Ramos (cell line): Measurements from ENCODE around the gene FERMT1.

ENCODE experiments used
- in situ Hi-C: fragments of 300-500 bp; cut with MboI; formaldehyde crosslinking; loops from one replicate; pipeline ENCODE4 v1.14.3; 2022; ENCODE audit warnings: low sequenced_read_pairs; ENCODE audit not compliant: unreplicated experiment

Gene FERMT1, protein sequence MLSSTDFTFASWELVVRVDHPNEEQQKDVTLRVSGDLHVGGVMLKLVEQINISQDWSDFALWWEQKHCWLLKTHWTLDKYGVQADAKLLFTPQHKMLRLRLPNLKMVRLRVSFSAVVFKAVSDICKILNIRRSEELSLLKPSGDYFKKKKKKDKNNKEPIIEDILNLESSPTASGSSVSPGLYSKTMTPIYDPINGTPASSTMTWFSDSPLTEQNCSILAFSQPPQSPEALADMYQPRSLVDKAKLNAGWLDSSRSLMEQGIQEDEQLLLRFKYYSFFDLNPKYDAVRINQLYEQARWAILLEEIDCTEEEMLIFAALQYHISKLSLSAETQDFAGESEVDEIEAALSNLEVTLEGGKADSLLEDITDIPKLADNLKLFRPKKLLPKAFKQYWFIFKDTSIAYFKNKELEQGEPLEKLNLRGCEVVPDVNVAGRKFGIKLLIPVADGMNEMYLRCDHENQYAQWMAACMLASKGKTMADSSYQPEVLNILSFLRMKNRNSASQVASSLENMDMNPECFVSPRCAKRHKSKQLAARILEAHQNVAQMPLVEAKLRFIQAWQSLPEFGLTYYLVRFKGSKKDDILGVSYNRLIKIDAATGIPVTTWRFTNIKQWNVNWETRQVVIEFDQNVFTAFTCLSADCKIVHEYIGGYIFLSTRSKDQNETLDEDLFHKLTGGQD

DNA sequence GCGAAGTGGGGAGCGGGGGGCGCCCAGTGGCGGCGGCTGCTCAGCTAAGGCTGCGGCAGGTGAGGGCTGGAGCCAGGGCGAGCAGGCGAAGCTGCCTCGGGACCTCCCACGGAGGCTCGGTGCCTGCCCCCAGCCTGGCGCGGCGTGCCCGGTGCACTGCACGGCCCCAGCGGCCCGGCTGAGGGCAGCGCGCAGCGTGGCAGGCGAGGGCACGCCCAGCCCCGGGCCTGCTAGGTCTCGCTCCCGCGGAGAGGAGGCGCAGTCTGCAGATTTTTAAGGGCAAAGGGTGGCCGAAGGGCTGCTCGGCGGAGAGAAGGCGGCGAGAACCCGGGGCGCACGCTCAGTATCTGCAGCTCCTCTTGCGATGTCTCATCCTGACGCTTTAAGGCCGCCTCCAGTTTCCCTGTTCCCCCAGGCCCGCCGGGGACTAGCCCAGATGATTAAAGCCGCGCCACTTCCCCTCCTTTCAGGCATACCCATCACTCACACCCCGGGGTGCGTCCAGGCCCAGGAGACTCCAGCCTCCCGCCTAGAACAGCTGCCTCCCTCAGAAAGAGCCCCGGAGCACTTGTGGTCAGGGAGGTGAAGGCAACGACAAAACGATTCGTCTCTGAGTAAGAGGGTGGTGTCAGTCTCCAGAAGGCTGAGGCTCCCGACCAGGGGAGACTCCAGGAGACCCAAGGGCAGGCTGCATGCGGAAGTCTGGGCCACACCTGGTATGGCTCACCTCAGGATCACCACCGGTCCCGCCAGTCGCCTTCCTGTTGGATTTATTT, at the start of gene FERMT1:
Gene FERMT1 (minus strand): TSS at position 158 of the 776 bp plus-strand sequence. CDS start 3,476 bp downstream, outside the sequence.
- in situ Hi-C loops: no loop called here

GRCh38 chr20:6169251-6169650, 46.4 kb upstream of the FERMT1 start:
- in situ Hi-C loops: no loop called here

GRCh38 chr20:6168204-6168603, 45.4 kb upstream of the FERMT1 start:
- in situ Hi-C loops: no loop called here

DNA sequence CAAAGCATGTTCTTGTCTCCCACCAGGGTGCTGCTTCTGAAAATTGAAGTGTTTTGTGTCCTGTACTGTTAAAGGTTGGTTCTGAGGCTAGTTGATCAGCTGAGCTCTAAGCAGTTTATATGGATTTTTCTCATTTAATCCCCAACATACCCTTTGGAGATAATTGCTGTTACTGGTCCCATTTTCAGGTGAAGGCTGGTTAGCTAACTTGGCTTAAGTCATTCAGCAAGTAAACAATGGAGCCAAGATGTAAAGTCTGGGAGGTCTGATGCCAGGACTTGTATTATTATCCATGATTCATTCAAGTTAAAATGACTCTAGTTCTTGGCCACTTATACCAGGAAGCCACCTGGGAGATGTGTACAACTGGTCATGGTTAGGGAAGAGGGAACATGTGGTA, 42.5 kb upstream of the FERMT1 start:
- in situ Hi-C loops: no loop called here

GRCh38 chr20:6164421-6165341, 41.9 kb upstream of the FERMT1 start:
- in situ Hi-C loops: no loop called here

DNA sequence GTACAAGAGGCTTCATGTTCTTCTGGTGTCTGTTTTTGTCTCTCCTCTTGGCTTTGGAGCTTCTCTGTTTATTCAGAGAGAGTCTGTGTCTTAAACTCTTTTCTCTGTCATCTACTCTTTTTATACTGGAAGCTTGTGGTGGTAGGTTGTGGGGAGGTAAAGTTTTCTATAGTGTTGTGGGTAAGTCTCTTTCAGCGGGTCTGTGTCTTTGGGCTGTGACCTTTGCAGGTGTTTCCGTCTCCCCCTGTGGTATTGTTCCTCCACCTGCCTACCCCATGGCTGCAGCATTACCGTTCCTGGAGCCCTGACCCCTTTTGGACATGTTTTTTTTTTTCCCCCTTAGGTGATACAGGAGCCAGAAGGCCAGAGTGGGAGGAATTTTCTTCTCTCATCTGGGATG, 37.9 kb upstream of the FERMT1 start:
- in situ Hi-C loops: no loop called here

GRCh38 chr20:6157345-6157744, 34.5 kb upstream of the FERMT1 start:
- in situ Hi-C loops: no loop called here

DNA sequence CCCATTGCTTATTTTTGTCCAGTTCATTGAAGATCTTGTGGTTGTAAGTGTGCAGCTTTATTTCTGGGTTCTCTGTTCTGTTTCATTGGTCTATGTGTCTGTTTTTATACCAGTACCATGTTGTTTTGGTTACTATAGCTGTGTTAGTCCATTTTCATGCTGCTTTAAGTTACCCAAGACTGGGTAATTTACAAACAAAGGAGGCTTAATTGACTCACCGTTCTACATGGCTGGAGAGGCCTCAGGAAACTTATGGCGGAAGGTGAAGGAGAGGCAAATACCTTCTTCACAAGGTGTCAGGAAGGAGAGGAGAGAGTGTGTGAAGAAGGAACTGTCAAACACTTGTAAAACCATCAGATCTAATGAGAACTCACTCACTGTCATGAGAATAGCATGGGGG, 29.9 kb upstream of the FERMT1 start:
- in situ Hi-C loops: no loop called here

GRCh38 chr20:6148073-6148472, 25.2 kb upstream of the FERMT1 start:
- in situ Hi-C loops: no loop called here

- in situ Hi-C loops: no loop called here
Observed at GRCh38 chr20:6142348-6142993, 19.6 kb upstream of the FERMT1 start.

DNA sequence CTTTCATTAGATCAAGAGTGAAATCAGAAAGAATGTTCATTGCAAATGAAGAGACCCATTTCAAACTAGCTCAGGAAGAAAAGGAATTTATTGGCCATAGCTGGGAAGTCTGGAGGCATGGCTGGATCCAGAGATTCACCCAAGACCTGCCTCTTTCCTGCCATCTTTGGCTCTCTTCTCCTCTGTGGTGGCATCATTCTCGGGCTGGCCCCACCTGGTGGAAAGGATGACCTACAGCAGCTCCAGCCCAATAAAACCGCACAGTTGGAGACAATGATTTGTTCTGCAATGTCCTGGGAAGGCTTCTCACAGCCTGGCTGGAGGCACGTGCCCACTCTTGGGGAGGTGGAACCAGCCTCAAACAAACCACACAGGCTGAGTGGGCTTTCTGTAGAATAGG, 18.1 kb upstream of the FERMT1 start:
- in situ Hi-C loops: no loop called here

- in situ Hi-C loops: no loop called here
Observed at GRCh38 chr20:6135347-6135746, 12.5 kb upstream of the FERMT1 start.

DNA sequence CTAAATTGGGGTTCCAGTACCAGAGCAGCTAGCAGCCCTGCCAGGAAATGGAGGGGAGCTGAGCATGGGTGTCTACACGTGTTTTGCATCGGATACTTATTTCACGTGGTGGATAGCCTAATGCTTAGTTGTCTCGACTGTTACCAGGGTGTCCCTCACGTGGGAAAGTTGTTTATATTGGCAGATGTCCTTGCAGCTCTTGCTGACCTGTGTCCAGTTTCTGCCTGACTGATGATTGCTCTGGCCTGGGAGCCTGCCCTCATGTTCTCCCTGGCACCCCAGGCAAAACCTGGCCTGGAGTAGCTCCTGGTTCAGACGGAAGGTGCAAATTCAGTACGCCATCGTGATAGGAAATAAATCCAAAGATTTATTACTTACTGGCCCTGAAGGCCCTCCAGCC, 11.8 kb upstream of the FERMT1 start:
- in situ Hi-C loops: no loop called here

- in situ Hi-C loops: no loop called here
Observed at GRCh38 chr20:6130045-6130444, 7.2 kb upstream of the FERMT1 start.

- in situ Hi-C loops: no loop called here
Observed at GRCh38 chr20:6127825-6128224, 5.0 kb upstream of the FERMT1 start.

GRCh38 chr20:6126846-6127245, 4.0 kb upstream of the FERMT1 start:
- in situ Hi-C loops: no loop called here

- in situ Hi-C loops: no loop called here
Observed at GRCh38 chr20:6123649-6124014, 802 bp upstream of the FERMT1 start.

DNA sequence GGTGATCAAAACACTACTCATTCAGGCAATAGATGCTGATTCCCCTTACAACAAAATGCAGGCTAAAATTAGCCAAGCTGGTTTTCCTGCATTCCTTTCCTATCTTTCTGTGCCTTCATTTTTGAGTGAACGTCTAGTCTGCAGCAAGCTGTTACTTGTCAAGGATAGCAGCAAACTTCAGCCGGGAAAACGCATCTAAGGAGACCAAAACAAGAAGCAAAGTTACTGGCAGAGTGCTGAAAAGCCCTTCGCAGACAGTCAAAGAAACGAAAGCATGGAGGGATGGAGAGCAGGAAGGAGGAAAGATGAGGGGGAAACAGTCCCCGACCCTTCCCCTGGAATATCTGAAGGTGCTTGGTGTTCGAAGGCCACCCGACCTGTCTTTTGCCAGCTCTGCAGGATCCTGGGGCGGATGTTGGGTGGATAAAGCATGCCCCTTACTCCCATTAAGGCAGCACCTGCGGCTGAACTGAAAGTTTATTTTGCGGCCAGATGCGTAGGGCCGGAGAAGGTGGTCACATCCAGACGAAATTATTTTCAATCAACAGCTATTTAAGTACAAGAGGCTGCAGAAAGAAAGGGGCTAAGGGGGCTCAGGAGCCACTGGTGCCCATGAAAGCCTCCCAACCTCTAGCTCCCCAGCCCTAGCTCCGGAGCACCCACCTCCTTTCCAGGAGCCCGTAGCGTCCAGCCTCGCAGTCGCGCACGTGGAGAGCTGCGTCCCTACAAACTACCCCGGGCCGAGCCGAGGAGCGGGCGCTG, 538 bp downstream of the FERMT1 start:
- in situ Hi-C loops: no loop called here

GRCh38 chr20:6121504-6121903, 1.3 kb downstream of the FERMT1 start:
- in situ Hi-C loops: no loop called here
